Colonic mucosa (tissue), 4 donors: ENCODE data around the gene AGMAT. TPM values are rescaled to one million over a fixed set of nuclear protein-coding genes. Genes with fewer than 3 reads are reported as not detected.

Experiments used
- DNase-seq: peaks from one replicate; pipeline ENCODE4 v3.0.0-alpha.2; 2020
- H3K27ac ChIP-seq: fragments of 200-600 bp; one replicate; pipeline ENCODE4 v1.8.0; 2021
- H3K27me3 ChIP-seq: fragments of 200-600 bp; one replicate; pipeline ENCODE4 v1.8.0; 2021
- H3K36me3 ChIP-seq: fragments of 200-600 bp; one replicate; pipeline ENCODE4 v1.8.0; 2021
- H3K4me1 ChIP-seq: fragments of 200-600 bp; one replicate; pipeline ENCODE4 v1.8.0; 2021; ENCODE audit warnings: mild to moderate bottlenecking
- H3K4me3 ChIP-seq: fragments of 200-600 bp; one replicate; pipeline ENCODE4 v1.8.0; 2021
- H3K9ac ChIP-seq, 2 donors: one replicate each; pipeline ENCODE4 v1.7.0; 2013; ENCODE audit warnings: control low read depth in 2 of 2, low read depth in 2 of 2, low read length in 2 of 2
- H3K9me3 ChIP-seq: fragments of 200-600 bp; one replicate; pipeline ENCODE4 v1.8.0; 2021
- CTCF ChIP-seq: fragments of 200-600 bp; IDR thresholded peaks from one replicate; pipeline ENCODE4 v1.8.0; 2022; ENCODE audit warnings: antibody characterized with exemption, mild to moderate bottlenecking
- intact Hi-C: fragments of 100-400 bp; cut with DNase I; formaldehyde crosslinking; loops from one replicate; pipeline ENCODE4 v1.14.1; 2022
- total RNA-seq, 2 donors: library from RNA; stranded (reverse); fragmentation: NEBNext Ultra II Directional in 1 of 2; extraction: Animal tissue kit (Norgen Biotek cat#: 25700) in 1 of 2; gene quantifications; one replicate each; pipeline ENCODE4 v1.2.1, GENCODE V29; 2021
- donor health status: healthy.
- donor health status: DM: no; HTN: no; CAD: no.
- donor health status: DM: no; HTN: no; CAD: no.

AGMAT gene
- total RNA-seq, 2 donors from 2014 or later = 21.6 to 54.2 TPM

GRCh38 chr1:15541231-15541792 lies 43.5 kb downstream of the AGMAT start:
- no peaks in the 10 kb centered on the region for H3K4me1 ChIP-seq
- H3K9ac ChIP-seq = no peak overlapping the region
- no peak for DNase-seq
- no peak overlapping the region for H3K4me3 ChIP-seq
- TF ChIP-seq CTCF = no peak
- intact Hi-C loops = no loop called here
- H3K27me3 ChIP-seq = no peaks in the 10 kb centered on the region
- H3K9me3 ChIP-seq = no peaks in the 10 kb centered on the region
- peaks cover 17% of the 10 kb centered on the region for H3K36me3 ChIP-seq
- no peak overlapping the region for H3K27ac ChIP-seq

GRCh38 chr1:15540186-15540585 lies 44.7 kb downstream of the AGMAT start:
- H3K27ac ChIP-seq = no peak overlapping the region
- H3K36me3 ChIP-seq = peaks cover 14% of the 10 kb centered on the region
- intact Hi-C loops = no loop called here

DNA sequence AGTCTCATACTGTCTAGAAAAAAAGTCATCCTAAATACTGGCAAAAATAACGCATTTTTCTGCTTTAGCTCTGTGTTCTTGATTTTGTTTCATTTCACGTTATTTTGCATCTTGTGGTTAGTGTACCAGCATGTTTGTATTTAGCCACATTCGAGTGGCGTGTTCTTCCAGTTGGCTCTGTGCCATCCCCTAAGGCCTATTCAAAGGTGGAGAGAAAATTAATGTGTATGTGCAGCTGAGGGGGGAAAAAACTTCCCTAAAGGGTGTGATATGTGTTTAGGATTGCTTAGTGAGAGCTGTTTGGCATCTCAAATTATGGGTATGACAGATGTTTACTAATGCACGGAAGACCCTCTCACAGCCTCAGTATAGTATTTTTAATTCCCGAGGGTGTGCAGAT lies 46.1 kb downstream of the AGMAT start:
- no peaks in the 10 kb centered on the region for H3K9me3 ChIP-seq
- intact Hi-C loops = no loop called here
- no peak for DNase-seq
- peaks cover 7% of the 10 kb centered on the region for H3K36me3 ChIP-seq
- H3K4me1 ChIP-seq = no peaks in the 10 kb centered on the region
- no peak overlapping the region for H3K27ac ChIP-seq
- H3K4me3 ChIP-seq = no peak overlapping the region
- H3K9ac ChIP-seq = no peak overlapping the region
- H3K27me3 ChIP-seq = no peaks in the 10 kb centered on the region
- TF ChIP-seq CTCF = no peak

More at GRCh38 chr1:15540186-15540585, 44.7 kb downstream of the AGMAT start:
- TF ChIP-seq CTCF = no peak
- no peak for DNase-seq
- H3K4me3 ChIP-seq = no peak overlapping the region
- no peaks in the 10 kb centered on the region for H3K4me1 ChIP-seq
- no peaks in the 10 kb centered on the region for H3K9me3 ChIP-seq
- no peak overlapping the region for H3K9ac ChIP-seq
- no peaks in the 10 kb centered on the region for H3K27me3 ChIP-seq

DNA sequence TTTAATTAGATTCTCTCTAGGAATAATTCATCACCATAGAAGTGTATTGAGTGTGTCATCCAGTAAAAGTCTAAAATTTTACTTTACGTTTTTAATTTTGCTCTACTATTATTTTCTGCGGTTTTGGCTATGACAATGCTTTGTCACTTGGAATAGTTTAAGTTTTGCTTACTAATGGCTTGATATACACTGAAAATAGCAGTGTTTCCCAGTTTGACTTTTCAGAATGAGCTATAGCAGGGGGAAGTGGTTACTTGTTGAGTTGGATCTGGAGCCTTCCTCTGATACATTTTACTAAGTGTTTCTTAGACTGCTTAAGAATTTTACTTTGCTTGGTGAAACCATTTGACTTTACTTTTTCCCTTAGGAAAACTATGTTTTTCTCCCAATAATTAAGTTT lies 53.2 kb downstream of the AGMAT start:
- H3K9ac ChIP-seq = no peak overlapping the region
- no peaks in the 10 kb centered on the region for H3K27me3 ChIP-seq
- H3K9me3 ChIP-seq = no peaks in the 10 kb centered on the region
- no peak overlapping the region for H3K4me3 ChIP-seq
- no peaks in the 10 kb centered on the region for H3K36me3 ChIP-seq
- no peak for TF ChIP-seq CTCF
- DNase-seq = no peak
- H3K27ac ChIP-seq = no peak overlapping the region
- no peaks in the 10 kb centered on the region for H3K4me1 ChIP-seq
- intact Hi-C loops = no loop called here

DNA sequence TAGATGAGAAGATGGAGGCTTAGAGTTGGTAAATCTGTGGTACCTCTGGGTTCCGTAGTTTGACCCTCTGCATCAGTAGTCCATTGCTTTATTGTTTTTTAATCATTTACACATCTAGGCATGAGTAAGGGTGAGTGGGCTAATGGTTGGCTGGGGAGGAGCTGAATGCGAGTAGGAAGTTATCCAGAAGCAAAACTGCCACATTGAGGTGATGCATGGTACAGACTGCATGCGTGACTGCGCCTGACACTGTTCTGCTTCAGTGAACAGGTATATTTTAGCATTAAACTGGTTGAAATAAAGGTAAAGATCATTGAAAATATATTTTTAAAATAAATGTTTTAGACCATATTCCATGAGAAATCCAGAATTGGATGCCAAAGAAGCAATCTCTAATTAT lies 53.8 kb downstream of the AGMAT start:
- intact Hi-C loops = no loop called here
- TF ChIP-seq CTCF = no peak
- Histone ChIP-seq H3K4me3 (no peak overlapping the region), H3K9me3 (no peaks in the 10 kb centered on the region), H3K36me3 (no peaks in the 10 kb centered on the region), H3K9ac (no peak overlapping the region), H3K27me3 (no peaks in the 10 kb centered on the region), H3K27ac (no peak overlapping the region), H3K4me1 (no peaks in the 10 kb centered on the region)
- no peak for DNase-seq
